SK-N-SH treated with all-trans-retinoic acid at 6 μM for 48 hours (cell line): ENCODE results near the gene SRRM1.

Source experiments
- ATAC-seq: fragments of 200-7000 bp; cut with Tn5 transposase; 3 replicates; pipeline ENCODE4 v1.9.1; 2020; ENCODE audit warnings: mild to moderate bottlenecking, moderate library complexity
- ARNTL ChIP-seq: fragments of 450-650 bp; formaldehyde crosslinking; IDR thresholded peaks from 2 replicates; pipeline ENCODE4 v1.5.0; 2020; ENCODE audit warnings: low read depth, mild to moderate bottlenecking, moderate library complexity, borderline replicate concordance
- BACH2 ChIP-seq: fragments of 250-450 bp; sonication (Bioruptor Pico); IDR thresholded peaks from 2 replicates; pipeline ENCODE4 v1.9.0; 2021; ENCODE audit warnings: mild to moderate bottlenecking, borderline replicate concordance
- CREB5 ChIP-seq: fragments of 250-450 bp; sonication (Bioruptor Pico); IDR thresholded peaks from 2 replicates; pipeline ENCODE4 v1.5.1; 2020; ENCODE audit warnings: low read depth, mild to moderate bottlenecking, moderate library complexity
- CSRNP3 ChIP-seq: fragments of 250-450 bp; sonication (Bioruptor Pico); IDR thresholded peaks from 2 replicates; pipeline ENCODE4 v1.5.1; 2021; ENCODE audit warnings: mild to moderate bottlenecking, moderate library complexity
- ESRRG ChIP-seq: fragments of 250-450 bp; sonication (Bioruptor Pico); IDR thresholded peaks from 2 replicates; pipeline ENCODE4 v1.6.1; 2021; ENCODE audit warnings: mild to moderate bottlenecking
- GLIS3 ChIP-seq: fragments of 250-450 bp; sonication (Bioruptor Pico); IDR thresholded peaks from 2 replicates; pipeline ENCODE4 v1.5.0; 2020; ENCODE audit warnings: mild to moderate bottlenecking, moderate library complexity
- ISL1 ChIP-seq: fragments of 250-450 bp; sonication (Bioruptor Pico); IDR thresholded peaks from 2 replicates; pipeline ENCODE4 v2.1.2; 2022; ENCODE audit warnings: mild to moderate bottlenecking, moderate library complexity
- OSR1 ChIP-seq: fragments of 250-450 bp; sonication (Bioruptor Pico); IDR thresholded peaks from 2 replicates; pipeline ENCODE4 v1.8.0; 2022; ENCODE audit warnings: moderate library complexity, mild to moderate bottlenecking, inconsistent platforms
- PPARA ChIP-seq: fragments of 250-450 bp; sonication (Bioruptor Pico); IDR thresholded peaks from 2 replicates; pipeline ENCODE4 v1.5.0; 2020; ENCODE audit warnings: mild to moderate bottlenecking, borderline replicate concordance
- RARB ChIP-seq: fragments of 250-450 bp; sonication (Bioruptor Pico); IDR thresholded peaks from 2 replicates; pipeline ENCODE4 v1.8.0; 2021; ENCODE audit warnings: mild to moderate bottlenecking, moderate library complexity
- SNAI2 ChIP-seq: fragments of 250-450 bp; sonication (Bioruptor Pico); IDR thresholded peaks from 2 replicates; pipeline ENCODE4 v1.5.0; 2020; ENCODE audit warnings: mild to moderate bottlenecking, moderate library complexity
- TCF4 ChIP-seq: fragments of 250-450 bp; sonication (Bioruptor Pico); IDR thresholded peaks from 2 replicates; pipeline ENCODE4 v1.8.0; 2021; ENCODE audit warnings: mild to moderate bottlenecking, moderate library complexity, borderline replicate concordance
- TOX ChIP-seq: fragments of 250-450 bp; sonication (Bioruptor Pico); IDR thresholded peaks from 2 replicates; pipeline ENCODE4 v1.8.0; 2021; ENCODE audit warnings: mild to moderate bottlenecking, moderate library complexity, borderline replicate concordance
- ZFP3 ChIP-seq: fragments of 250-450 bp; sonication (Bioruptor Pico); IDR thresholded peaks from 2 replicates; pipeline ENCODE4 v1.5.0; 2020; ENCODE audit warnings: mild to moderate bottlenecking, moderate library complexity
- ZFP30 ChIP-seq: fragments of 450-650 bp; formaldehyde crosslinking; IDR thresholded peaks from 2 replicates; pipeline ENCODE4 v1.5.0; 2022; ENCODE audit warnings: mild to moderate bottlenecking, moderate library complexity
- ZNF565 ChIP-seq: fragments of 450-650 bp; formaldehyde crosslinking; conservative IDR thresholded peaks from 2 replicates; pipeline ENCODE4 v1.5.0; 2020; ENCODE audit warnings: low read depth, mild to moderate bottlenecking, moderate library complexity
- ZNF70 ChIP-seq: fragments of 450-650 bp; formaldehyde crosslinking; IDR thresholded peaks from 2 replicates; pipeline ENCODE4 v1.5.0; 2020; ENCODE audit warnings: mild to moderate bottlenecking, moderate library complexity
- ZNF8 ChIP-seq: fragments of 450-650 bp; formaldehyde crosslinking; IDR thresholded peaks from 2 replicates; pipeline ENCODE4 v1.5.0; 2020; ENCODE audit warnings: mild to moderate bottlenecking, moderate library complexity
- TF ChIP-seq, protein P1 (sequence below): fragments of 250-450 bp; sonication (Bioruptor Pico); IDR thresholded peaks from 2 replicates; pipeline ENCODE4 v1.8.0; 2021; ENCODE audit warnings: low read depth, mild to moderate bottlenecking, moderate library complexity, borderline replicate concordance
- TF ChIP-seq, protein P2 (sequence below): fragments of 250-450 bp; sonication (Bioruptor Pico); IDR thresholded peaks from 2 replicates; pipeline ENCODE4 v1.5.0; 2020; ENCODE audit warnings: mild to moderate bottlenecking, moderate library complexity

SRRM1 gene

DNA sequence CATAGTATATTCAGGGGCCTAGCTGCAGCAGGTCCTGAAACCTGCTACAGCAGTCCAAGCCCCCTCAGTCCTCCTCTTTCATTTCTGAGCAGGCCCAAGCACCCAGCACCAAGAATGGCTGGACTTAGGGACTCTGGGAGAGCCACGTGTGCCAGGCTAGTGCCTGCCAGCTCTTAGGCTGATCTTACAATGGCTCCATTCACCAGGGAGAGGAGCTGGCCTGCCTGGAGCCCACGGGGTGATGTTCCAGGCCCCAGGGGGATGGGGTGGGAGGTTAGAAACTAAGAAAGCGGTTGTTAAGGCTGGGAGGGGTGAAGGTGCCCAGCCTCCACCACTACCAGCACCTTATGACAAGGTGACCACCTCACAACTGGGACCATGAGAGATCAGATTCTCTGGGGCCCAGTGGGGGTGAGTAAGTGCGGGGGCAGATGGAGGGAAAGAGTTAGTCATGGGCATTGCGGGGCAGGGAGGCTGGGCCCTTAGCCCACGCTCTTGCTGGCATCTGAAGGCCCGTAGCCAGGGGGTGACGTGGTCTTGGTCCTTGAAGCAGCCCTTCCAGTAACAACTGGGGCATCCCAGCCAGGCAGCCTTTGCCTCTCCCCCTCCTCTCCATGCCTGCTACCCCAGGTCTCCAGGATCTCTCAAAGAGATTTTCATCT lies 71.9 kb downstream of the SRRM1 start (continued):
- TF ChIP-seq ARNTL (CRISPR knock-in tag) (no peak), ZNF565 (CRISPR knock-in tag) (no peak), GLIS3 (CRISPR knock-in tag) (no peak), ESRRG (CRISPR knock-in tag) (no peak), BACH2 (CRISPR knock-in tag) (no peak)
- TF ChIP-seq, protein P1, sequence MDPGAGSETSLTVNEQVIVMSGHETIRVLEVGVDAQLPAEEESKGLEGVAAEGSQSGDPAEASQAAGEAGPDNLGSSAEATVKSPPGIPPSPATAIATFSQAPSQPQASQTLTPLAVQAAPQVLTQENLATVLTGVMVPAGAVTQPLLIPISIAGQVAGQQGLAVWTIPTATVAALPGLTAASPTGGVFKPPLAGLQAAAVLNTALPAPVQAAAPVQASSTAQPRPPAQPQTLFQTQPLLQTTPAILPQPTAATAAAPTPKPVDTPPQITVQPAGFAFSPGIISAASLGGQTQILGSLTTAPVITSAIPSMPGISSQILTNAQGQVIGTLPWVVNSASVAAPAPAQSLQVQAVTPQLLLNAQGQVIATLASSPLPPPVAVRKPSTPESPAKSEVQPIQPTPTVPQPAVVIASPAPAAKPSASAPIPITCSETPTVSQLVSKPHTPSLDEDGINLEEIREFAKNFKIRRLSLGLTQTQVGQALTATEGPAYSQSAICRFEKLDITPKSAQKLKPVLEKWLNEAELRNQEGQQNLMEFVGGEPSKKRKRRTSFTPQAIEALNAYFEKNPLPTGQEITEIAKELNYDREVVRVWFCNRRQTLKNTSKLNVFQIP, result no peak

DNA sequence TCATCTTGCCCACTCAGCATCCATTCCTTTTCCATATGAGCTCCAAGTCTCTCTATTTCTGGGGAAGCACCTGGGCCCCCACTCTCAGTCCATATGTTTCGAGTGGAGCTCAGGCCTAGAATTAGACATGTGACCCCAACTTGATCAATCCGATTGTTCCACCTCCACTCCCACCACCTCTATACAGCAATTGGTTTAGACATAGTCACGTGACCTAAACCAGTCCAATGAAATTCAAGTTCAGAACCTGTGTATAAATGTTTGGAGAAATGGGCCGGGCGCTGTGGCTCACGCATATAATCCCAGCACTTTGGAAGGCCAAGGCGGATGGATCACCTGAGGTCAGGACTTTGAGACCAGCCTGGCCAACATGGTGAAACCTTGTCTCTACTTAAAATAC lies 72.6 kb downstream of the SRRM1 start:
- no peak for ATAC-seq
- TF ChIP-seq, protein P1, result no peak
- no peak for TF ChIP-seq ZFP3 (CRISPR knock-in tag)
- no peak for TF ChIP-seq BACH2 (CRISPR knock-in tag)
- no peak for TF ChIP-seq ESRRG (CRISPR knock-in tag)
- no peak for TF ChIP-seq ZNF70
- TF ChIP-seq ZNF8 (CRISPR knock-in tag), result no peak
- no peak for TF ChIP-seq TCF4 (CRISPR knock-in tag)
- no peak for TF ChIP-seq TOX

- no peak for ATAC-seq
- TF ChIP-seq, protein P1, result no peak
- TF ChIP-seq OSR1 (CRISPR knock-in tag), result no peak
- TF ChIP-seq CSRNP3 (CRISPR knock-in tag), result no peak
- TF ChIP-seq PPARA (CRISPR knock-in tag), result no peak
- no peak for TF ChIP-seq ZNF565 (CRISPR knock-in tag)
- TF ChIP-seq ZNF8 (CRISPR knock-in tag), result no peak
- TF ChIP-seq ESRRG (CRISPR knock-in tag), result no peak
- TF ChIP-seq BACH2 (CRISPR knock-in tag), result no peak
- no peak for TF ChIP-seq CREB5 (CRISPR knock-in tag)
- no peak for TF ChIP-seq TCF4 (CRISPR knock-in tag)
- no peak for TF ChIP-seq TOX
- no peak for TF ChIP-seq RARB (CRISPR knock-in tag)
- TF ChIP-seq GLIS3 (CRISPR knock-in tag), result no peak
- no peak for TF ChIP-seq ISL1 (CRISPR knock-in tag)
- no peak for TF ChIP-seq ARNTL (CRISPR knock-in tag)
- no peak for TF ChIP-seq SNAI2
These were observed 75.0 kb downstream of the SRRM1 start for GRCh38 chr1:24717887-24718650.

- TF ChIP-seq ZFP3 (CRISPR knock-in tag) (no peak), ISL1 (CRISPR knock-in tag) (no peak), ZNF8 (CRISPR knock-in tag) (no peak), TOX (no peak), CSRNP3 (CRISPR knock-in tag) (no peak), ARNTL (CRISPR knock-in tag) (no peak), ESRRG (CRISPR knock-in tag) (no peak), ZNF70 (no peak), SNAI2 (no peak), ZFP30 (no peak)
- TF ChIP-seq, protein P2, sequence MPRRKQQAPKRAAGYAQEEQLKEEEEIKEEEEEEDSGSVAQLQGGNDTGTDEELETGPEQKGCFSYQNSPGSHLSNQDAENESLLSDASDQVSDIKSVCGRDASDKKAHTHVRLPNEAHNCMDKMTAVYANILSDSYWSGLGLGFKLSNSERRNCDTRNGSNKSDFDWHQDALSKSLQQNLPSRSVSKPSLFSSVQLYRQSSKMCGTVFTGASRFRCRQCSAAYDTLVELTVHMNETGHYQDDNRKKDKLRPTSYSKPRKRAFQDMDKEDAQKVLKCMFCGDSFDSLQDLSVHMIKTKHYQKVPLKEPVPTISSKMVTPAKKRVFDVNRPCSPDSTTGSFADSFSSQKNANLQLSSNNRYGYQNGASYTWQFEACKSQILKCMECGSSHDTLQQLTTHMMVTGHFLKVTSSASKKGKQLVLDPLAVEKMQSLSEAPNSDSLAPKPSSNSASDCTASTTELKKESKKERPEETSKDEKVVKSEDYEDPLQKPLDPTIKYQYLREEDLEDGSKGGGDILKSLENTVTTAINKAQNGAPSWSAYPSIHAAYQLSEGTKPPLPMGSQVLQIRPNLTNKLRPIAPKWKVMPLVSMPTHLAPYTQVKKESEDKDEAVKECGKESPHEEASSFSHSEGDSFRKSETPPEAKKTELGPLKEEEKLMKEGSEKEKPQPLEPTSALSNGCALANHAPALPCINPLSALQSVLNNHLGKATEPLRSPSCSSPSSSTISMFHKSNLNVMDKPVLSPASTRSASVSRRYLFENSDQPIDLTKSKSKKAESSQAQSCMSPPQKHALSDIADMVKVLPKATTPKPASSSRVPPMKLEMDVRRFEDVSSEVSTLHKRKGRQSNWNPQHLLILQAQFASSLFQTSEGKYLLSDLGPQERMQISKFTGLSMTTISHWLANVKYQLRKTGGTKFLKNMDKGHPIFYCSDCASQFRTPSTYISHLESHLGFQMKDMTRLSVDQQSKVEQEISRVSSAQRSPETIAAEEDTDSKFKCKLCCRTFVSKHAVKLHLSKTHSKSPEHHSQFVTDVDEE, result no peak
- peak; percentile 63 for ATAC-seq
These were observed 77.0 kb downstream of the SRRM1 start for GRCh38 chr1:24720152-24720551.
